Ishikawa (cell line): Measurements from ENCODE around the gene PRLH.

Experiments
- FOXM1 ChIP-seq: IDR thresholded peaks from 2 replicates; pipeline ENCODE4 v1.6.1; 2012; ENCODE audit warnings: low read depth, borderline replicate concordance
- ZBTB7A ChIP-seq: IDR thresholded peaks from 2 replicates; pipeline ENCODE4 v1.6.1; 2012; ENCODE audit warnings: low read depth

- TF ChIP-seq ZBTB7A = no peak
- no peak for TF ChIP-seq FOXM1
These were observed 36.6 kb upstream of the PRLH start for GRCh38 chr2:237529452-237530402.
